ENCODE measurements around the gene CRY2.

- TF ChIP-seq CTCF (IDR thresholded peaks at IDR 0.05) (no peak), POLR2A (IDR thresholded peaks at IDR 0.05) (no peak)
These were observed 75.3 kb downstream of the CRY2 start, which contains the start of gene LARGE2 for GRCh38 chr11:45922425-45923082.
